ENCODE measurements around the gene OR52K2. TPM values are rescaled to one million over a fixed set of nuclear protein-coding genes. Genes with fewer than 3 reads are reported as not detected.
"Not testable (repeated sequence)": the region's sequence is repeated elsewhere in the genome, so short reads cannot be mapped to it uniquely, and the experiment has no call there.

Gene OR52K2
- not detected for polyA plus RNA-seq (ENCODE audit: insufficient read length in 3 of 3)
- long read RNA-seq, donor 1 = 0 reads
- long read RNA-seq, donor 2 = 0 reads
- long read RNA-seq, donor 3 = 0 reads
- long read RNA-seq, donor 4 = 0 reads
- long read RNA-seq, donor 5 = 0 reads
- long read RNA-seq, donor 6 = 0 reads
- long read RNA-seq, donor 7 = 0 reads
- long read RNA-seq, donor 8 = 0 reads
- long read RNA-seq, donor 9 = 0 reads
- long read RNA-seq, donor 10 = 0 reads
- long read RNA-seq, donor 11 = 0 reads
- long read RNA-seq, donor 12 = 0 reads
- long read RNA-seq, donor 13 = 0 reads
- long read RNA-seq, donor 14 = 0 reads
- long read RNA-seq, donor 15 = 0 reads
- long read RNA-seq, donor 16 = 0 reads

- DNase-seq = no peak
Observed at GRCh38 chr11:4448995-4449394, at the start of gene OR52K2. Gene OR52K2, plus strand, starts transcription at chr11:4449295. Its CDS starts 45 bp downstream, at chr11:4449340.

GRCh38 chr11:4406206-4406605, 42.9 kb upstream of the OR52K2 start:
- not testable (repeated sequence) for DNase-seq

GRCh38 chr11:4416306-4416705, 32.8 kb upstream of the OR52K2 start:
- DNase-seq = no peak

GRCh38 chr11:4416816-4417215, 32.3 kb upstream of the OR52K2 start:
- DNase-seq = no peak

- no peak for DNase-seq
Observed at GRCh38 chr11:4418403-4418802, 30.7 kb upstream of the OR52K2 start.

- no peak for DNase-seq
Observed at GRCh38 chr11:4430051-4430450, 19.0 kb upstream of the OR52K2 start.

GRCh38 chr11:4433856-4434255, 15.2 kb upstream of the OR52K2 start:
- no peak for DNase-seq

- DNase-seq = no peak
Observed at GRCh38 chr11:4436411-4436810, 12.7 kb upstream of the OR52K2 start.

GRCh38 chr11:4441515-4441914, 7.6 kb upstream of the OR52K2 start:
- no peak for DNase-seq

GRCh38 chr11:4443232-4443891, 5.7 kb upstream of the OR52K2 start:
- no peak for DNase-seq

- DNase-seq = no peak
Observed at GRCh38 chr11:4453118-4453517, 4.0 kb downstream of the OR52K2 start.

GRCh38 chr11:4454021-4454420, 4.9 kb downstream of the OR52K2 start:
- no peak for DNase-seq

GRCh38 chr11:4455419-4455818, 6.3 kb downstream of the OR52K2 start:
- no peak for DNase-seq

GRCh38 chr11:4459500-4459899, 10.4 kb downstream of the OR52K2 start:
- no peak for DNase-seq

- no peak for DNase-seq
Observed at GRCh38 chr11:4460151-4460550, 11.1 kb downstream of the OR52K2 start.

- DNase-seq = no peak
Observed at GRCh38 chr11:4464216-4465159, 15.4 kb downstream of the OR52K2 start.

- no peak for DNase-seq
Observed at GRCh38 chr11:4465407-4465806, 16.3 kb downstream of the OR52K2 start.

- DNase-seq = no peak
Observed at GRCh38 chr11:4466131-4466870, 17.2 kb downstream of the OR52K2 start.

GRCh38 chr11:4466871-4467442, 17.9 kb downstream of the OR52K2 start:
- DNase-seq = no peak

- no peak for DNase-seq
Observed at GRCh38 chr11:4467811-4468606, 18.9 kb downstream of the OR52K2 start.
